Gastrocnemius medialis (tissue), 4 donors: ENCODE data around the gene KRTAP29-1.

Experiments used
- CTCF ChIP-seq, 5 experiments: fragments of 450-650 bp in 3 of 5; fragments of 200-600 bp in 2 of 5; sonication (generic) in 2 of 5; IDR thresholded peaks in 4 of 5; conservative IDR thresholded peaks in 1 of 5; 1 replicate in 4 of 5; 2 replicates in 1 of 5; pipeline ENCODE4 v1.5.1; 2016 to 2019; ENCODE audit warnings: antibody characterized with exemption in 5 of 5, mild to moderate bottlenecking in 3 of 5, moderate library complexity in 3 of 5
- POLR2A ChIP-seq, 2 donors: fragments of 450-650 bp; IDR thresholded peaks; one replicate each; pipeline ENCODE4 v1.6.1; 2017; ENCODE audit warnings: antibody characterized with exemption in 2 of 2, mild to moderate bottlenecking in 2 of 2, moderate library complexity in 2 of 2

- no peak for TF ChIP-seq CTCF (IDR thresholded peaks at IDR 0.05 in 4 of 5, conservative IDR thresholded peaks at IDR 0.05 in 1 of 5)
- no peak for TF ChIP-seq POLR2A (IDR thresholded peaks at IDR 0.05)
Measured at GRCh38 chr17:41302981-41303380, 330 bp upstream of the KRTAP29-1 start.
